Measurements from ENCODE around the gene TPPP3.
"Not testable (repeated sequence)": the region's sequence is repeated elsewhere in the genome, so short reads cannot be mapped to it uniquely, and the experiment has no call there.

Gene TPPP3

DNA sequence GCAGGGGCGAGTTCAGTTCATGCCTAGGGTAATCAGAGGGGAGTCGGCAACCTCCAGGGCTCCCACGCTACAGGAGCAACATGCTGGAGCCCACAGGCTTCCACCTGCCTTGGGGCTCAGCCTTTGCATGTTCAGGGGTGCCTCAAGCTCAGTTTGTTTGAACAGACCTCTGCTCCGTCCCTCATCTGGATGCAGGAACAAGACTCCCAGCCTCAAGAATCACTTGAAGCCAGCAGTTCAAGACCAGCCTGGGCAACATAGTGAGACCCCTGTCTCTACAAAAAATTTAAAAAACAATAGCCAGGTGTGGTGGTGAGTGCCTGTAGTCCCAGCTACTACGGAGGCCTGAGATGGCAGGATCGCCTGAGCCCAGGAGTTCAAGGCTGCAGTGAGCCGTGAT is 32.7 kb upstream of the TPPP3 start:
- no peak for DNase-seq (ENCODE audit: low spot score)

DNA sequence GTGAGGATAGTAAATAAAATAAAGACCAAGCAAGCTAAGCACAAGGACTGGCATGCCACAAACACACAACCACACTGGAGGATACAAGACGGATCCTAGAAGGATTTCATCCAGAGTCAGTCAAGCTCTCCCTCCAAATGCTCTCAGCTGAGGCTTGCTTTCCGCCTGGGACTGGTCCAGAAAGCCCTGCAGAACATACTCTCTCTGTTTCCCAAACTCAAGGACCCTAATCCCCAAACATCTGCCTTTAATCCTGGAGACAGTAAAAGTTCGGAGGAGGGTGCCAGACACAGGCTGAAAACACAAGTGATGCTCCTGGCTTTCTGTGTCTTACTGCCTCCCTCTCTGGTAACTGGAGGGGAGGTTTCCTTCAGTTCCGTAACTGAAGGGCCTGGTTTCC is 32.3 kb upstream of the TPPP3 start:
- no peak for DNase-seq (ENCODE audit: low spot score)

DNA sequence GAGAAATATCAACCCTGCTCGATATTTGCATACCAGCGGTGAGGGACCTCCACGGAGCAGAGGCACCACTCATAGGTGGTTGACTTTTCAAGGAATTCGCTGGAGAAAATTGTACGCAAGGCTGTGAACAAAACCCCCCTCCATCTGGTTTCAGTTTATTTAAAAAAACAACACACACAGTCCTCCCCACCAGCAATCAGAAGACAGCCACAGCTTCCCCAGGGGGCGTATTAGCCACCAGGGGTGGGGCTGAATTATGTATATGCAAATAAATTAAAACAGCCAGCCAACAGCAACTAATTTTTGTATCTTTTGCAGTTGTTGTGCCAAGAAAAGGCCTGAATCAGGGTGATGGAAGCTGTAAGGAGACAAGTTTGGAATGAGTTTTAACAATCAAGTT is 31.8 kb upstream of the TPPP3 start:
- no peak for DNase-seq (ENCODE audit: low spot score)

DNA sequence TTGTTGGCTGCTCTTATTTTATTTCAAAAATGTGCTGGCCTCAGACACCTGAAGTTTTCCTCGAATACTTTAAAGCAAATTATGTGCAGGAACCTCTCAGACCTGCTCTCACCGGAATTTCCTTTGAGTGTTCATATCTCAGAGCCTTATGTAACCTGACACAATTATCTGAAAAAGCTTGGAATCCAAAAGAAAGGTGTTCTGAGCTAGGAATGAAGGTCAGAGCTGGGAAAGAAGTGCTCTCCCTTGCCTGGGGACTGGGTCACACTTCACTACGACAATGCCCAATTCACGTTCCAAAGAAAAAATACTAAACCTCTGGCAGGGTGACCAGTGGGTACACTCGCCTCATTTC is 30.9 kb upstream of the TPPP3 start:
- DNase-seq (ENCODE audit: low spot score), result no peak

DNA sequence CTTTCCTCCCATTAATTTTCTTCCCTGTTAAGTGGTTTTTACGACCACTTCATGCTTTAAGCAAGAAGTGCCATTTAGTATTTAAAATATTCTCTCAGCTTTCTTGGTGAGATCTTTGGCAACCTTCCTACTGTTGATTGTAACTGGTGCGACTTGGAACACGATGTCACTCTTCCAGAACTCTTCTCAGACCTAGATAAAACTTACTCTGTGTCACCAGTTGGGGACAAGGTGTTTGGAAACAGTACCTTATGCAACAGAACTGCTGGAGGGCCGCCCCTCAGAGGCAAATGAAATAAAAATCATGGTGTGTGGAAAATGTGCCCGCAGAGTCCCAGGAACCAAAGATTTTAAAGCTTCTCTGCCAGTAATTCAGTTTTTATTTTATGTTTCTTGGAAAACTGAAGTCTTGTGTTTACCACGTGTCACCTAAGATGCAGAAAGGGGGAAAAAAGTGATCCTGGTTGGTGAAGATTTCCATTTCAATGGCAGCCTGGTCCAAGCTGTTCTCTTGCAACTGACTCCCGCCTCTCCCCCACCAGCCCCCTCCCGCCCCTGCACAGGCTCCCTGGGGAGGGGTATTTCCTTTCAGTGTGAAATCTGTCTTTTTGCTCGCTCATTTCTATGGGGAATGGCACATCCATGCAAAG is 30.4 kb upstream of the TPPP3 start:
- no peak for DNase-seq (ENCODE audit: low spot score)

DNA sequence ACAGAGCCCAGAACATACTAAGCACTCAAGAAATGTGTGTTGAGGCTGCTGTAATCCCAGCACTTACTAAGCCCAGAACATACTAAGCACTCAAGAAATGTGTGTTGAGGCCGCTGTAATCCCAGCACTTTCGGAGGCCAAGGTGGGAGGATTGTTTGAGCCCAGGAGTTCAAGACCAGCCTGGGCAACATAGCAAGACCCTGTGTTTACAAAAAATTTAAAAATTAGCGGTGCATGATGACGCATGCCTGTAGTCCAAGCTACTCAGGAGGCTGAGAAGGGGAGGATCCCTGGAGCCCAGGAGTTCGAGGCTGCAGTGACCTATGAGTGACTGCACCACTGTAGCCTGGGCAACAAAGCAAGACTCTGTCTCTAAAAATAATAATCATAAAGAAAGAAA is 29.7 kb upstream of the TPPP3 start:
- no peak for DNase-seq (ENCODE audit: low spot score)

DNA sequence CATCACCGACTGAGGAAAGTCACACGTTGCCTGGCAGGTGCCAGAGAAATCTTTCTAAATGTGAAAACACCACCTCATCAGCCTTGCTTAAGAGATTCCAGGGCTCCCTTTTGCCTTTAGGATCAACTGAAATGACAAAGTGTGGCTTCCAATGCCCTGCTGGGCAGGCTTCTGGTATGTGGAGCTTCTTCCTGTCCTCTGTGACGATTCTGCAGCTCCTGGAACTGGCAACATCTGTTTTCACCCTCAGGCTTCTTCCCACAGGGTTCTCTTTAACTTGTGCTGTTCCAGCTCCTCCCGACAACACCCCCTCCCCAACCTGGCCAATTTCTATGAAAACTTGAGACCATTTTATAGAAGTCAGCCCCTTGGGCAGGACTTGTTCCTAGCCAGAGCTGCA is 27.7 kb upstream of the TPPP3 start:
- DNase-seq (ENCODE audit: low spot score), result no peak

DNA sequence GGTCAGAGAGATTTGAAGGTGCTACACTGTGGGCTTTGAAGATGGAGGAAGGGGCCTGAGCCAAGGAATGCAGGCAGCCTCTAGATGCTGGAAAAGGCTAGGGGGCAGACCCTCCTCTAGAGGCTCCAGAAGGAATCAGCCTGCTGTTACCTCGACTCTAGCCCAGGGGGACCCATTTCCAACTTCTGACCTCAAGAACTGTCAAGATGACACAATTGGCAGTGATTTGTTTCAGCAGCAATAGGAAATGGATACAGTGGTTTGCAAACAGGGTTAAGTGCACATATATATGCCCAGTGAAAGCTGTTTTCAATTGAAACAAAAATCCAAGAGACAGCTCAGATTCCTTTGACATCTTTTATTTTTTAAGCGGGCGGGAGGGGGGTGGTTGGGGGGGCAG is 26.6 kb upstream of the TPPP3 start:
- DNase-seq (ENCODE audit: low spot score), result no peak

DNA sequence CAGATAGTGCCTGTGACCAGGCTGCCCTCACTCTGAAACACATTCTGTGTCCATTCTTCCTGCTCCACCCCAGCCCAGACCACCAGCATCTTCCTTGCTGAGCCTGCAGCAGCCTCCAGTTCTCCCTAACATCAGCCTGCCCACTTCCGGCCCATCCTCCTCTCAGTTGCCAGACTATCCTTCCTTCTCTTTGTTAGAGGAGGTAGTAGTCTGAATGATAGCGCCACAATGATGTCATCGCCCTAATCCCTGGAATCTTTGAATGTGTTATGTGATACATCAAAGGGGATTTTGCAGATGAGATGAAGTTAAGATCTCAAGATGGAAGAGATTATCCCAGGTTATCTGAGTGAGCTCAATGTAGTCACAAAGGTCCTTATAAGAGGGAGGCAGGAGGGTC is 26.2 kb upstream of the TPPP3 start:
- DNase-seq (ENCODE audit: low spot score), result no peak

DNA sequence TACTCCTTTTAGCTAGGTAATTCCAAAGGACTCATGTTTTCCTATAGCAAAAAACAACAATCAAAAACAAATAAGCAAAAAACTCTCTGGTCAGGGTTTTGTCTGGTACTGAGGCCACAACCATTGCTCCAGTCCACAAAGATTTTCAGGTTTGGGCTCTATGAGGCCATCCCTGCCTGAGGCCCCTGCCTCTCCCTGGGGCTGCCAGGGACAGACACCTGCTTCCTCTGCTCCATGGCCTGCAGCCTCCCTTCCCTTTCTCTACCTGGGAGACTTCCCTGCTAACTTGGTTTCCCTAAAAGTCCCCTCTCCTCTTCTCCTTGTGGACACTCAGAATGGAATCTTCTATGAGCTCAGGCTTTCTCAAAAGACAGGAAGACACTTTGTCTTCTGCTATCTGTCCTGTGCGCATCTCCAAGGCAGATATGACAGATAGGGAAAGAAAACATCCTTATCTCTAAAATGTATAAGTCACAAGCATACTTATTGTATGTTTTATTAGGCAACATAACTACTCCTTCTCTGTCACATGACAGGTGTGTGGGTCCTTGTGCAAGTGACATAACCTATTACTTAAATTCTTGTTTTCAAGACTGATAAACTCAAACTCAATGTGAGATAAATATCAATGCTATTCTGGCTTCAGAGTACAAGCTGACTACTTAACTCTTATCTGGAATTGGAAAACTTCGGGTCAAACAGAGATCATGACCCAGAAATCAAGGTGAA is 24.2 kb upstream of the TPPP3 start:
- no peak for DNase-seq (ENCODE audit: low spot score)

DNA sequence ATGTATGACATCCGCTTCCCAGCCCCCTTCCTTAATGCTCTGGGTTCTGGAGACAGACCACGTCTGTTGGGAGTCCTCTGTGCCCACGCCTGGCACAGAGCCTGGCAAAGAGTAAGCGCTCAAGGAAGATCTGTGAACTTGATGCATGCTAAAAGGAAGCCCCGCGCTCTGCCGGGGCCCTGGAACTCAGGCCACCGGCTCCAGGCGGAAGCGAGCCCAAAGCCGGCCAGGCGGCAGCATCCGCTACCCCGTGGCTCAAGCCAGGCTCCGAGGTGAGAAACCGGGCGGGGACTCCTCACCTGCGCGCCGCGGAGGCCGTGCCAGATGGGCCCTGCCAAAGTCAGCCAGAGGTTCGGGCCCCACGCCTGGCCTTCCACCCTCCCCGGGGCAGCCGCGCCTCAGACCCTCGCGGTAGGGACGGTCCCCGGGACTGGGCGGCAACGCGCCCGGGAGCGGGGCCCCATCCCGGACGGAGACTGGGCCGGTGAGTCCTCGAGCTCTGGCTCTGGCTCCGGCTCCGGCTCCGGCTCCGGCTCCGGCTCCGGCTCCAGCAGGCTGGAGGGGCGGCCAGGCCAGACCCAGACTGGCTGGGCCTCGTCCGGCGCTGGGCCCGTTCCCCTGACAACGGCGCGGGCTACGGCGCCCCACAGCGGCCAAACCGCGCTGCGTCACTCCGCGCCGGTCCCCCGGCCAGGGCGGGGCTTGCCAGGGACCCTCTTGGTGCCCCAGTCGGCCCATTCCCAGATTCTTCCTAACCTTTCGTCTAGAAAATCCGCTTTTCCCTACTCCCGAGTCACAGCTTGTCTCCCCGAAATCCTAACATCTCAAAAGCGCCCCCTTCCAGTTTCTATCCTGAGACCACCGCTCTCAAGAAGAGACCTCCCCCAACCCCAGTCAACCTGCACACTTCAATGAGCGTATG is 22.8 kb upstream of the TPPP3 start, which contains the start of gene ZDHHC1:
Gene ZDHHC1, minus strand, starts transcription at position 606 of the 922 bp plus-strand sequence. CDS start 8,702 bp downstream, outside the sequence.
- peak; percentile 64 for DNase-seq (ENCODE audit: low spot score)

DNA sequence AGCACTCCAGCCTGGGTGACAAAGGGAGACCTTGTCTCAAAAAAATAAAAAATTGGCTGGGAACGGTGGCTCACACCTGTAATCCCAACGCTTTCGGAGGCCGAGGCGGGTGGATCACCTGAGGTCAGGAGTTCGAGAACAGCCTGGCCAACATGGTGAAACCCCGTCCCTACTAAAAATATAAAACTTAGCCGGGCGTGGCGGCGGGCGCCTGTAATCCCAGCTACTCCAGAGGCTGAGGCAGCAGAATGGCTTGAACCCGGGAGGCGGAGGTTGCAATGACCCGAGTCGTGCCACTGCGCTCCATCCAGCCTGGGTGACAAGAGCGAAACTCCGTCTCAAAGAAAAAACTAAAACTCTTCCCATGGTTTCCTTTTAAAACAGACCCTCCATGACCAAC is 22.1 kb upstream of the TPPP3 start:
- DNase-seq (ENCODE audit: low spot score), result not testable (repeated sequence)

DNA sequence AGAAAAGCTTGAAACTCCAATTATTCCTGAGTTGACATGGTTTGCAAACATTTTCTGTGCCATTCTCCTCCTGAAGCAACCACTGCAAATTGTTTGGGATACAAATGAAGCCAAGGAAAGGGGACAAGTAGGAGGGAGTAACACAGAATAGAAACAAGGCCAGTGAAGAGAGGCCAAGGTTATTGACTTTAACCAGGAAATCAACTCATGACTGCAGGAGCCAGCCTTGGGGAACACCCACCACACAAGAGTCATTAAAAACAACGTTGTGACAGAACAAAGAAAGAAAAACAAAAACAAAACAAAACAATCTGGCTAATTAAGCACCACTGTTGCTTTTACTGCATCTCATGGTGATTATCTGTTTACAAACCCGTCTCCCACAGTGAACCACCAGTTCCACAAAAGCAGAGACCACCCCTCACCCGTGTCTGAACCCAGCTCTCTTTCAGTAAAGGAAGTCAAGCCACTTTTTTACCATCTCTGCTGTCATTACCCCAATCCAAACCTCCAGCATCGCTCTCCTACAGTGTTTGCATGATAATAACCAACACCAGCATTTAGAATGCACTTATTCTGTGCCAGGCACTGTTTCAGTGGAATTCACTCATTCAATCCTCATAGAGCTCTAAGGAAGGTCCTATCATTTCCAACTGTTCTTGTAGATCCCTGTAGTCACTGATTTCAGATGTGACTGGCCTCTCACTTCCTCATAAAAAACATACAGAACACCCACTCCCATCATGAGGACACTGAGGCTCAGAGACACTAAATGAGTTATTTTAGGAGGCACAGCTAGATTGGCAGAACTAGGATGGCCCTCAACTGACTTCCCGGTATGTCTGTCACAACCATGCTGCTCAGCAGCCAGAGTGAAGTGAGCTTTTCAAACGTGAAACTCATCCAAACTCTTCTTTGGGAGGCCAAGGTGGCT is 20.9 kb upstream of the TPPP3 start:
- DNase-seq (ENCODE audit: low spot score), result no peak

DNA sequence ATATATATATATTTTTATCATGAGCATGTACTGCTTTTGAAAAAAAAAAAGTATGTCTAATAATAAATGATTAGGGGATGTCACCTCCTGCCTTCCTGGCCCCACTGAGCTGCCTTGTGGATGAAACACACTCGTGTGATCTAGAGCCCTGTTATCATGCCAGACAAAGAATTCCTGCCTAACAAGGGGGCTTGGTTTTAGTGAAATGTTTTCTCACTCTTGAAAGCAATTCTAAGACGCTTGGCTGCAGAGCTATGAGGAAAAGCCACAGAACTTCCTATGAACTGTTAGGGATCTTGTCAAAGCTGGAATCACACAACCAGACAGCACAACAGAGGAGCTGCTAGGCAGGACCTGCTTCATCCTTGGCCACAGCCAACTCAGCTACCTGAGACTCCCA is 19.0 kb upstream of the TPPP3 start:
- DNase-seq (ENCODE audit: low spot score), result no peak

DNA sequence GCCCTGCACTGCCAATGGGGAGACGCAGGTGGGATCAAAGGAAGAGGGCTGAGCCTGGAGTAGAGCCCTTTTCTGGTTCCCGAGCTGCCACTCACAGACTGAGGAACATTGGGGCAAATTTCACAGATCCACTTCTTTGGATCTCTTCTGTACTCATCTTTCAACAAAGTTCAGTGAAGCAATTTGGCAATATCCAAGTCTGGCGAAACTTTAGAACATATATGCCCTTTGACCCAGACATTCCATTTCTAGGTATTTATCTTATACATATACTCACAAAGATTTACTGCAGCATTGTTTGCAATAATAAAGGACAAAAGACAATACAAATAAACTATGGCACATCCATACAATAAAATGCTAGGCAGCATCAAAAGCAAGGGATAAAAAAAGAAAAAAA is 18.0 kb upstream of the TPPP3 start:
- DNase-seq (ENCODE audit: low spot score), result no peak

DNA sequence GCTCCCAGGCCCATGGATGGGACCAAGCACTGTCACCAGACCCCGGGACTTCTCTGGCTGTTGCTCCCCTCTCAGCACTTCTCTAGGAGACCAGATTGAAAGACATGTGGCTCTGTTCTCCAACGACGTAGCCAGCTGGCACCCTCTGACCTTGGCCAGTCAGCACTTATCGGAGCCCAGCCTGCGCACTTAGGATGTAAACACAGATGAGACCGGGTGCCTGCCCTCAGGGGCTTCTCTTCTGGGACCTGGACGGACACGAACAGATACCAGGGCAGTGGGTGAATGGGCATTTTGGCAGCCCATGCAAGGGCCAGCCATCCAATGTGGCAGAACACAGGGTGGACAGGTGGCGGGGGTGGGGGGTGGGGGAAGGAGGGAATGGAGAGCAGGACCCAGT is 16.3 kb upstream of the TPPP3 start:
- no peak for DNase-seq (ENCODE audit: low spot score)

DNA sequence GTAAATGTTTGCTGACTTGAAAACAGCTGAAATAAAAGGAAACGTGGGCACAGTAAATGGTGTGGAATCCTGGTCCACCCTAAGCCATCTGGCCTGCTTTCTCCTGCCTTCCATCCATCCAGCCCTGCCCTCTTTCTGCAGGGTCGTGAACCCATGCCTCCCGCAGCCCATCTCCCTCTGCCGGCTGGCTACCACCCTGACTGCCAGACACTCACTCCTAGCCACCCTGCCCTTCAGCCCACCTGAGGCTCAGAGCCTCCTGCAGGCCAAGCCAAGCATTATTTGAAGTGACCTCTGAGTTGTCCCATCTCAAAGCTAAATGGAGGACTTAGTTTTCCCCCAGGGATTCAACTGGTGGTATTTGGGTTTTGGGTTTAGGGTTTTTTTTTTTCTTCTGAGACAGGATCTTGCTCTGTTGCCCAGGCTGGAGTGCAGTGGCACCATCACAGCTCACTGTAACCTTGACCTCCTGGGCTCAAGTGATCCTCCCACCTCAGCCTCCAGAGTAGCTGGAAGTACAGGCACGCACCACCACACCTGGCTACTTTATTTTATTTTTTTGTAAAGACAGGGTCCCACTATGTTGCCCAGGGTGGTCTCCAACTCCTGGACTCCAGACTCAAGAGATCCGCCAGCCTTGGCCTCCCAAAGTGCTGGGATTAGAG is 14.6 kb upstream of the TPPP3 start:
- no peak for DNase-seq (ENCODE audit: low spot score)

DNA sequence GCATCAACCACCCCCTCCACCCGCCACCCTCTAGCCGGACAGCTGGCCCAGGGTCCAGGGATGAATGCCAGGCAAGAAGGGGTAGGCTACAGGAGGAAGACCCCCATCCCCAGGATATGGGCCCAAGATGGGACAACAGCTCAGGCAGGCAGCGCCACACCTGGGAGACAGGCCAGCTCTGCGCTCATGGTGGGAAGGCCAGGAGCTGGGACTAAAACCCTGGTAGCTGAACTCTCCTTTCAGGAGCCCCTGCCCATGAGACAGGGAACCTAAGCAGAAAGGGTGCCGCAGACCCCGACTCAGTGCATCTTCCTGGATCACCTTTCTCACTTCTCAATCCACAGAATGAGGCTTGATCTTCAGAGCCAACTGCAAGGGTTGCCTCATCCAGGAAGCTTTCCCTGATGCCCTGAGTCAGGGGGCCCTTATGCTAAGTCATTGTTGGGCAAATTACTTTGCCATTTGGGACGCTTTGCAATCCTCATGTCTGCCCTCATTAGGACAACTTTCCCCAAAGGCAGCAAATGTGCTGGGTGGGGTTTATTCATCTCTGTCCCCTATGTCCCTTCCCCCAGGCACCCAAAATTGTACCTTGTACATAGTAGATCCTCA is 14.0 kb upstream of the TPPP3 start:
- no peak for DNase-seq (ENCODE audit: low spot score)

DNA sequence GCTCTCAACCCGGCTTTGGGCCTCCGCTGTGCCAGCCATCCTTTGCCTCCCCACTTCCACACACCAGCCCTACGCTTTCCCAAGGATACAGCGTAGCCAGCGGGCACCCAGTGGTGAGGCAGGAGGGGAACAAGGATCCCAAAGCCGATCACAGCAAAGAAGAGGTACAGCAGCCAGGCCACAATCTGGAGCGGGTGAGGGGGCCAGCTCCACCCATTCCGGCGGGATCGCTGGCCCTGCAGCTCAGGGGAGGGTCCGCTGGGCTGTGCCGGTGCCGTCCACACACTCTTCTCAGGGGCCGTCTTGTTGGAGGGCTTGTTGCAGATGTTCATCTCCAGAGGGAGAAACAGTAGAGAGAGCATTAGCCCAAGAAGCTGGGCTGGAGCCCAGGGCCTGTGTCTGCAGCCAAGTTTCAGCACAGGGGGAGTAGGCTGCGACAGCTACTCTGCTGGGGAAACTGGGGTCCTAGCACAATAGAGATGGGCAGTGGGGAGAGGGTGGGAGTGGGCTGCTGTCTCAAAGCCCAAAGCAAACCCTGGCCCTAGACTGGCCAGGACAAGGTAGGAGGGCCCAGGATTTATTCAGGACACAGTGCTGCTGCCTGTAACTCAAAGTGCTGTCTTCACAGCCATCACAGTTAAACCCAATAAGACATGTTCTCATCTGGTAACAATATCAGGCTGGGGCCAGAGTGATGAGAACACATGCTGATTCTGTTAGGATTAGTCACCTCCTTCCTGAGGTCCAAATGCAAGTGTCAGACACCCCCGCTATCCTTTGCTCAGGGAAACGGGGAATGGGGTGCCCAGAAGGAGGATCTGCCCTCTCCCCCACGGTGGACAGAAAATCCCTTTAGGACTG is 13.0 kb upstream of the TPPP3 start:
- DNase-seq (ENCODE audit: low spot score), result no peak

DNA sequence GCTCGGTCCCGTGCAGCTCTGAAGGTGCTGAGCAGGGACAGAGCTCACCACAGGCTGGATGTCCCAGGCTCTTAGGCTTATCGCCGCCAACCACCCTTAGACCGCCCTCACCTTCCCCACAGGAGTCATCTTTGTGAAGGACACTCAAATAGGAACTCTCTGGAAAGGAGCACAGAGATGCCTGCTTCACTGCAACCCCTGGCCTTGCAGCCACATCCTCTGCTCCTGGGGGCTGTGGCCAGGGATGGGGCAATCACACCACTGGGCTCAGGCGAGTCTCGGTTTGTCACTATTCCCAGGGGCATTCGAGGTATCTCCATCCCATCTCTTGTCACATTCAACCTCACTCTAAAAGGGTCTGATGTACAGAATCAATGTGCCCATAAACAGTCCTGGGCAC is 12.0 kb upstream of the TPPP3 start:
- no peak for DNase-seq (ENCODE audit: low spot score)

Data from globus pallidus (tissue), 1 donor.